GM12891 (cell line): Measurements from ENCODE around the gene ZNF768.

Source experiments
- POLR2A ChIP-seq: IDR thresholded peaks from 2 replicates; pipeline ENCODE4 v1.6.1; 2011; ENCODE audit warnings: low read depth, low read length, control low read depth
- POLR2AphosphoS5 ChIP-seq: IDR thresholded peaks from 2 replicates; pipeline ENCODE4 v1.6.1; 2011; ENCODE audit warnings: low read depth, low read length, control low read depth
- POU2F2 ChIP-seq: IDR thresholded peaks from 2 replicates; pipeline ENCODE4 v1.6.1; 2011; ENCODE audit warnings: low read depth, mild to moderate bottlenecking, control low read depth, low read length, moderate library complexity
- SPI1 ChIP-seq: IDR thresholded peaks from 2 replicates; pipeline ENCODE4 v1.6.1; 2011; ENCODE audit warnings: low read depth, low read length, control low read depth
- TAF1 ChIP-seq: IDR thresholded peaks from 2 replicates; pipeline ENCODE4 v1.6.1; 2011; ENCODE audit warnings: low read depth, low read length, control low read depth

- no peak for TF ChIP-seq POLR2A
- no peak for TF ChIP-seq POLR2AphosphoS5
- no peak for TF ChIP-seq TAF1
- TF ChIP-seq SPI1, result no peak
- TF ChIP-seq POU2F2, result no peak
These were observed 35.7 kb upstream of the ZNF768 start for GRCh38 chr16:30562021-30562420.
